Smooth muscle cell (in vitro differentiated cells): ENCODE measurements around the gene PTP4A1. TPM values are rescaled to one million over a fixed set of nuclear protein-coding genes. Genes with fewer than 3 reads are reported as not detected.
A peak's percentile ranks its signal among the peaks of the same experiment; 100 is the strongest.

Experiments
- DNase-seq: peaks from one replicate; lab custom pipeline; 2025; ENCODE audit not compliant: unreplicated experiment; lab: John Stamatoyannopoulos, UW
- H2AFZ ChIP-seq: fragments of 200-600 bp; sonication (generic); 2 replicates; pipeline ENCODE4 v1.6.0; 2016; ENCODE audit warnings: antibody characterized with exemption, low read depth, mild to moderate bottlenecking
- H3F3A ChIP-seq: fragments of 200-600 bp; sonication (generic); 2 replicates; pipeline ENCODE4 v1.6.0; 2017; ENCODE audit warnings: antibody characterized with exemption, low read depth
- H3K27ac ChIP-seq: fragments of 200-600 bp; sonication (generic); 2 replicates; pipeline ENCODE4 v1.5.1; 2016; ENCODE audit warnings: low read depth, mild to moderate bottlenecking
- H3K27me3 ChIP-seq: fragments of 200-600 bp; sonication (generic); 2 replicates; pipeline ENCODE4 v1.6.1; 2016; ENCODE audit warnings: low read depth, mild to moderate bottlenecking
- H3K36me3 ChIP-seq: fragments of 200-600 bp; sonication (generic); 2 replicates; pipeline ENCODE4 v1.5.1; 2016; ENCODE audit warnings: low read depth
- H3K4me1 ChIP-seq: fragments of 200-600 bp; sonication (generic); 2 replicates; pipeline ENCODE4 v1.5.1; 2016; ENCODE audit warnings: low read depth
- H3K4me2 ChIP-seq: fragments of 200-600 bp; sonication (generic); 2 replicates; pipeline ENCODE4 v1.6.0; 2016; ENCODE audit warnings: mild to moderate bottlenecking
- H3K4me3 ChIP-seq: fragments of 200-600 bp; sonication (generic); 2 replicates; pipeline ENCODE4 v1.5.1; 2016; ENCODE audit warnings: mild to moderate bottlenecking
- H3K79me2 ChIP-seq: fragments of 200-600 bp; sonication (generic); 2 replicates; pipeline ENCODE4 v1.6.0; 2016; ENCODE audit warnings: low read depth, mild to moderate bottlenecking
- H3K9ac ChIP-seq: fragments of 200-600 bp; sonication (generic); 2 replicates; pipeline ENCODE4 v1.6.0; 2016; ENCODE audit warnings: low read depth
- H3K9me3 ChIP-seq: fragments of 200-600 bp; sonication (generic); replicated peaks from 2 replicates; pipeline ENCODE4 v1.5.1; 2016; ENCODE audit warnings: low read depth
- H4K20me1 ChIP-seq: fragments of 200-600 bp; sonication (generic); 2 replicates; pipeline ENCODE4 v1.6.0; 2016; ENCODE audit warnings: low read depth
- WGBS: methylation state at CpG from one replicate; pipeline ENCODE4 v1.1.7; 2016; ENCODE audit warnings: low lambda C conversion rate; 5-methylcytosine and 5-hydroxymethylcytosine counted together
- polyA plus RNA-seq: library from polyadenylated mRNA; unstranded; fragments of >200 nt; fragmentation: Nextera tagmentation; extraction: Ambion mirVana; gene quantifications from 2 replicates; pipeline ENCODE4 v1.2.1, GENCODE V29; 2016
- total RNA-seq: library from RNA; depleted of rRNA; stranded (reverse); fragments of >200 nt; gene quantifications from 2 replicates; pipeline ENCODE4 v1.2.3, GENCODE V29; 2014
- TF ChIP-seq, protein P1 (sequence below): fragments of 200-600 bp; sonication (generic); IDR thresholded peaks from 2 replicates; pipeline ENCODE4 v1.5.1; 2017; ENCODE audit warnings: borderline replicate concordance, mild to moderate bottlenecking, antibody characterized with exemption; ENCODE audit not compliant: insufficient read depth, poor library complexity, severe bottlenecking

PTP4A1 gene
- total and polyA plus RNA-seq, 2 experiments from 2014 or later: 98.8 to 147 TPM

DNA sequence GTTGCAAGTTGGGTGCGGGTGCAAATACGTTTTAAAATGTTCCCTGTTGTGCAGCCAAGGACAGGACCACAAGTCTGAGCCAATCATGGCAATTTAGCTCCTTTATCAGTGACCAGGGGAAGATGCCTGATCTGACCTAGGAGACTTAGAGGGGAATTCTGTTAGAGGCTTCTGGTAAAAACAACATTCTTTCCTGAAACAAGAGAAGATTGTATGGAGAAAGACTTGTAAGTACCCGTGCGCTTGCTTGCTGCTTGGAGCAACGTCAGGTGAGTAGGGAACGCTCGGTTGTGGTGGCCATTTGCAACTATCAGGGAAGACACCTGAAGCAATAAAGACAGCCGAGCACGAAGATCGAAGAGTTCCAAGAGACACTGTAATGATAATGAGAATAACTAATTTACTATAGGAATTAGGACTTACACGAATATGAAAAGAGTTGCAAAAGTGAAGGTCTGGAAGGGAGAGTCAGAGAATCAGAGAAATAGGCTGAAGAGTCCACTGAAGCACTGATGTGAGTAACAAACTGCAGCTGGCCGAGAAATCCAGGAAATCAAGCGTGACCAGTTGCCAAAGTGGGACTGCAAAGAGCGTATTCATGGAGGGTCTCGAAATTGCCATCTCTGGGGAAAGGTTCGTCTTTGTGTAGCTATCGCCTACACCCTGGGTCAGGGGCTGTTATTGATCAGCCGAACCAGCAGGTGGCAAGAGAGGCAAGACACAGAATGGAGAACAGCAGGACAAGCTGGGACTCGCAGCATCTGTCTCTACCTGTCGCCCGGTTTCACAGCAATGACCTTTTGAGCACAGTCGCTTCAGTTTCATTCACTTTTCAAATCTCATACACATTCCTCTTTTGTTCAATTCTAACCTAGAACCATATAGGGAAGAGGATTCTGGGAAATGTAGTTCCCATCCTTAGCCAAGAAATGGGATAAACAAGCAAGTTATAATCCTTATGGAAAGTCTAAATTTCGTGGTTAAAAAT, 26.1 kb downstream of the PTP4A1 start:
- H2AFZ ChIP-seq: peak overlapping the region; percentile 92
- H3K4me1 ChIP-seq: peaks cover 5% of the 10 kb centered on the region
- H3F3A ChIP-seq: no peaks in the 10 kb centered on the region
- H4K20me1 ChIP-seq: no peaks in the 10 kb centered on the region
- DNase-seq: peak; percentile 3
- no peaks in the 10 kb centered on the region for H3K79me2 ChIP-seq
- H3K4me3 ChIP-seq: peak overlapping the region; percentile 64
- no peaks in the 10 kb centered on the region for H3K9me3 ChIP-seq
- H3K4me2 ChIP-seq: peak overlapping the region; percentile 89
- TF ChIP-seq, protein P1, sequence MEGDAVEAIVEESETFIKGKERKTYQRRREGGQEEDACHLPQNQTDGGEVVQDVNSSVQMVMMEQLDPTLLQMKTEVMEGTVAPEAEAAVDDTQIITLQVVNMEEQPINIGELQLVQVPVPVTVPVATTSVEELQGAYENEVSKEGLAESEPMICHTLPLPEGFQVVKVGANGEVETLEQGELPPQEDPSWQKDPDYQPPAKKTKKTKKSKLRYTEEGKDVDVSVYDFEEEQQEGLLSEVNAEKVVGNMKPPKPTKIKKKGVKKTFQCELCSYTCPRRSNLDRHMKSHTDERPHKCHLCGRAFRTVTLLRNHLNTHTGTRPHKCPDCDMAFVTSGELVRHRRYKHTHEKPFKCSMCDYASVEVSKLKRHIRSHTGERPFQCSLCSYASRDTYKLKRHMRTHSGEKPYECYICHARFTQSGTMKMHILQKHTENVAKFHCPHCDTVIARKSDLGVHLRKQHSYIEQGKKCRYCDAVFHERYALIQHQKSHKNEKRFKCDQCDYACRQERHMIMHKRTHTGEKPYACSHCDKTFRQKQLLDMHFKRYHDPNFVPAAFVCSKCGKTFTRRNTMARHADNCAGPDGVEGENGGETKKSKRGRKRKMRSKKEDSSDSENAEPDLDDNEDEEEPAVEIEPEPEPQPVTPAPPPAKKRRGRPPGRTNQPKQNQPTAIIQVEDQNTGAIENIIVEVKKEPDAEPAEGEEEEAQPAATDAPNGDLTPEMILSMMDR: peak; percentile 76
- no peaks in the 10 kb centered on the region for H3K36me3 ChIP-seq
- H3K27ac ChIP-seq: no peak overlapping the region
- H3K9ac ChIP-seq: no peak overlapping the region
- H3K27me3 ChIP-seq: no peaks in the 10 kb centered on the region
- 5% methylated on average over 23 of the region's 23 CpGs for whole genome bisulfite sequencing

DNA sequence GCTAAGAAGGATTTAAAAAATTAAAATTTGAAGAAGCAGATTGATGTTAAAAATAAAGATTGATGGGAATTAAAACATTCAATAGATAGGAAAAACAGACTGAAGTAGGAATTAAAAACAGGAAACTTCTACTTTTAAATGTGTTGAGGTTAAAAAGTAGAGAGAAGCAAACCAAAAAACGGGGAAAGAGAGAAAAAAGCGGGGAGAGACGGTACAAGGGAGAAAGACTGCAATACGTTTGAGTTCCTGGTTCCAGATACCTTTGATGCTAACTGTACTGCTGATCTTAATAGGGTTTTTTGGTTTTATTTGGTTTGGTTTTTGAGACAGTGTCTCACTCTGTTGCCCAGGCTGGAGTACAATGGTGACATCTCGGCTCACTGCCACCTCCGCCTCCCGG, 27.0 kb downstream of the PTP4A1 start:
- TF ChIP-seq, protein P1: no peak
- DNase-seq: no peak
- Histone ChIP-seq H4K20me1 (no peaks in the 10 kb centered on the region), H2AFZ (peak overlapping the region; percentile 92), H3K27ac (no peak overlapping the region), H3K9ac (no peak overlapping the region), H3K36me3 (no peaks in the 10 kb centered on the region), H3K4me1 (peaks cover 5% of the 10 kb centered on the region), H3K27me3 (no peaks in the 10 kb centered on the region), H3K9me3 (no peaks in the 10 kb centered on the region), H3K79me2 (no peaks in the 10 kb centered on the region), H3K4me3 (no peak overlapping the region), H3K4me2 (no peak overlapping the region), H3F3A (no peaks in the 10 kb centered on the region)
- 87% methylated on average over 7 of the region's 7 CpGs for WGBS

DNA sequence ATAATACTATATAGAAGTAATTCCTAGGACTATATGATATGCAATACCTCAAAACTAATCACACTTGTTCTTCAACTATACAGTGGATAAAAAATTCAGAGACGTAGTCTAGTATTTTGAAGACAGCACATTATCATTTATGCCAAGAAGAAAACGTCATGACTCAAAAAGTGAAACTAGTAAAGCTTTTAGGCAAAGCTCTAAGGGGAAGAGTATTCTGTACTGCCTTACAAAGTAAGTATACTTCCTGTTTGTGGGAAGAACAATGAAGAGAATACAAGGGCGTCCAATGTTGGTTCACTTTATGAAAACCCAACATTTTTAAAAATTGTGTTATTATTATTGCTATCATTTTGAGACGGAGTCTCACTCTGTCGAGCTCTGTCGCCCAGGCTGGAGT, 27.9 kb downstream of the PTP4A1 start:
- Histone ChIP-seq H3K27ac (no peak overlapping the region), H4K20me1 (no peaks in the 10 kb centered on the region), H3K36me3 (no peaks in the 10 kb centered on the region), H3K4me3 (no peak overlapping the region), H3K4me1 (peaks cover 5% of the 10 kb centered on the region), H3K9me3 (no peaks in the 10 kb centered on the region), H3K4me2 (no peak overlapping the region), H3F3A (no peaks in the 10 kb centered on the region), H3K27me3 (no peaks in the 10 kb centered on the region), H2AFZ (no peak overlapping the region), H3K79me2 (no peaks in the 10 kb centered on the region), H3K9ac (no peak overlapping the region)
- WGBS: 92% methylated on average over 6 of the region's 6 CpGs
- DNase-seq: no peak
- TF ChIP-seq, protein P1: no peak
